ENCODE results near the gene FIBCD1. TPM values are rescaled to one million over a fixed set of nuclear protein-coding genes. Genes with fewer than 3 reads are reported as not detected.

Gene FIBCD1
- total and polyA plus RNA-seq, 2 of the 8 experiments (the other 6 are each of a cell fraction or from before 2014, with no cell fraction given), result 6.1 to 8.8 TPM

DNA sequence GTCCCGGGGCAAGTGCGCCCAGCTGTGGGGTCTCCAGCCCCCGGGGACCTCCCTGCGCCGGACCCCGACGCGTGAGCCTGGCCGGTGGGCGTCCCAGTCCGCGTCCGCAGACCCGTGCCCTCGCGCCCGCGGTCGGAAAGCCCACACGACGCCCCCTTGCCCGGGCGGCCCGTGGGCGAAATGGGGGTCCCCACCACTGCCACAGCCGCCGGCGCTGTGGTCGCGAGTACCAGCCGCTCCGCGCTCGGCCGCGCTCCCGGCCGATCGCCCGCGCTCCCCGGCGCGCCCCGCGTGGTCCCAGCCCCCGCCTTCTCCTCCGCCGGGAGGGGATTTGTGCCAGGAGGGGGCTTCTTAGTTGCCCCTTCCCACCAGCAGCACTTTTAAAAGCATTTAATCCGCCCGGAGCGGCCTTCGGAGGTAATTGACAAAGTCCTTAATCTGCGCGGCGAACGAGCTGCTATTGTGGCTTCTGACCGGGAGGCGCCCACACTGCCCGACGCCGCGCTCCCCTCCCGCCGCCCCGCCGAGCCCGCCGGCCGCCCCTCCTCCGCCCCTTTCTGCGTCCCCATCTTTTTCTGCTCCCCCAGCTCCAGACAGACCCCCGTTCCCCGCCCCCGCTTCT is 469 bp upstream of the FIBCD1 start:
- no peak overlapping the region for H4K91ac ChIP-seq (replicated peaks; ENCODE audit: insufficient read length, low read length)
- H3K4me1 ChIP-seq (replicated peaks in 1 of 4; ENCODE audit: control insufficient read depth in 3 of 4, insufficient read depth in 4 of 4, low read length in 3 of 4), result peaks cover 8 to 40% (median 17%) of the 10 kb centered on the region in 4 experiments
- H2BK20ac ChIP-seq (ENCODE audit: low read length), result no peak overlapping the region
- H3K9me3 ChIP-seq (ENCODE audit: insufficient read depth in 2 of 2, low read depth in 1 of 2, low read length in 1 of 2), result no peaks in the 10 kb centered on the region
- no peak overlapping the region for H3K27ac ChIP-seq (ENCODE audit: low read depth, low read length)
- H3K23me2 ChIP-seq (ENCODE audit: low read depth, low read length), result peaks cover 14% of the 10 kb centered on the region; the same call in 1 of the 2 replicates
- no peak overlapping the region for H3K56ac ChIP-seq (replicated peaks; ENCODE audit: insufficient read length, low read depth, low read length)
- peak overlapping the region; percentile 71; the same call in 1 of the 2 replicates for H3K18ac ChIP-seq (ENCODE audit: extremely low read depth, low read length)
- no peaks in the 10 kb centered on the region for H3K79me2 ChIP-seq (ENCODE audit: control insufficient read depth in 1 of 2, insufficient read depth in 2 of 2, low read length in 2 of 2)
- H2BK15ac ChIP-seq (ENCODE audit: low read length), result no peak overlapping the region
- no peak overlapping the region for H3K9ac ChIP-seq (replicated peaks in 1 of 4; ENCODE audit: extremely low read depth in 1 of 4, low read depth in 3 of 4, low read length in 3 of 4)
- H2BK120ac ChIP-seq (replicated peaks; ENCODE audit: low read depth, low read length), result no peak overlapping the region
- POLR2A ChIA-PET (ENCODE audit: partially characterized antibody), result interaction anchor here (0.6 kb wide), 1 partner anchor 110 kb away, joined by 3 read pairs; no protein-coding TSS in a partner anchor
- no peaks in the 10 kb centered on the region; a peak in 1 of 8 replicates for H3K36me3 ChIP-seq (ENCODE audit: control insufficient read depth in 2 of 4, insufficient read depth in 4 of 4, low read length in 3 of 4)
- WGBS, 2 experiments (ENCODE audit: extremely low coverage in 1 of 2, insufficient coverage in 1 of 2, insufficient read length in 1 of 2, insufficient replicate concordance in 2 of 2, low coverage in 1 of 2, low lambda C conversion rate in 2 of 2, missing lambda C conversion rate in 1 of 2), result 3% methylated on average over 40 of the region's 75 CpGs; no CpG with 5 or more reads in 1 of the 2 experiments
- no peak overlapping the region for H4K5ac ChIP-seq (ENCODE audit: insufficient read length, low read depth, low read length)
- peak overlapping the region; percentile 56 to 96 (median 62) for H3K4me3 ChIP-seq (ENCODE audit: extremely low read depth in 1 of 4, insufficient read depth in 2 of 4, low read depth in 3 of 4, low read length in 4 of 4)
- no peak overlapping the region for H2AK5ac ChIP-seq (ENCODE audit: low read depth, low read length)
- H3K27me3 ChIP-seq (replicated peaks in 1 of 4; ENCODE audit: control insufficient read depth in 3 of 4, extremely low read depth in 1 of 4, insufficient read depth in 3 of 4, low read length in 3 of 4), result peaks cover 18 to 44% (median 32%) of the 10 kb centered on the region in 4 experiments
- CTCF ChIA-PET (ENCODE audit: partially characterized antibody), result interaction anchor here (0.7 to 1.4 kb wide), 8 partner anchors 29 to 73 kb away, joined by 3 to 4 read pairs (median 3); no protein-coding TSS in a partner anchor
- no peak overlapping the region for H2BK12ac ChIP-seq (ENCODE audit: low read depth, low read length)
- DNase-seq (ENCODE audit: low read depth in 1 of 2, low spot score in 2 of 2) (peak in 1 of 2 experiments; percentile 66), FAIRE-seq (no peak)
- no peaks in the 10 kb centered on the region for H3K79me1 ChIP-seq (ENCODE audit: low read depth, low read length)
- H4K20me1 ChIP-seq (replicated peaks in 1 of 2; ENCODE audit: control insufficient read depth in 1 of 2, insufficient read depth in 2 of 2, low read length in 2 of 2), result peaks cover 3 to 5% of the 10 kb centered on the region in 2 experiments
- no peak overlapping the region for H2BK5ac ChIP-seq (ENCODE audit: low read depth, low read length)
- H3K4me2 ChIP-seq (ENCODE audit: insufficient read depth in 1 of 2, low read depth in 2 of 2, low read length in 2 of 2), result peak overlapping the region; percentile 0 to 83
- peak overlapping the region; percentile 43; the same call in 1 of the 2 replicates for H4K8ac ChIP-seq (ENCODE audit: extremely low read depth, insufficient read depth, low read length)
- H3K4ac ChIP-seq (replicated peaks; ENCODE audit: insufficient read length, low read depth, low read length), result peak overlapping the region; percentile 40
- no peak overlapping the region; the same call in 1 of the 2 replicates for H2AFZ ChIP-seq (ENCODE audit: low read length)
- no peak overlapping the region for H3K14ac ChIP-seq (ENCODE audit: insufficient read length)
- no peak overlapping the region for H3K23ac ChIP-seq (ENCODE audit: insufficient read length)
- TF ChIP-seq CHD2 (IDR thresholded peaks at IDR 0.05; ENCODE audit: low read length) (no peak), CEBPB (IDR thresholded peaks at IDR 0.05; ENCODE audit: low read depth, low read length) (no peak), SIRT6 (IDR thresholded peaks at IDR 0.05; ENCODE audit: low read length) (no peak), EZH2 (IDR thresholded peaks at IDR 0.05; ENCODE audit: low read depth, low read length, severe bottlenecking) (peak; percentile 65), RBBP5 (IDR thresholded peaks at IDR 0.05; ENCODE audit: borderline replicate concordance, low read depth, low read length) (peak; percentile 59; the same call in 1 of the 2 replicates), SIN3A (conservative IDR thresholded peaks at IDR 0.05 in 1 of 2, IDR thresholded peaks at IDR 0.05 in 1 of 2; ENCODE audit: low read depth in 1 of 2, low read length in 2 of 2) (no peak), ASH2L (IDR thresholded peaks at IDR 0.05; ENCODE audit: low read length) (no peak), CTBP2 (IDR thresholded peaks at IDR 0.05; ENCODE audit: borderline replicate concordance, insufficient read depth, insufficient read length, low read length) (peak; percentile 4)
- TF ChIP-seq, protein P1, sequence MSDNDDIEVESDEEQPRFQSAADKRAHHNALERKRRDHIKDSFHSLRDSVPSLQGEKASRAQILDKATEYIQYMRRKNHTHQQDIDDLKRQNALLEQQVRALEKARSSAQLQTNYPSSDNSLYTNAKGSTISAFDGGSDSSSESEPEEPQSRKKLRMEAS (IDR thresholded peaks at IDR 0.05), result peak; percentile 2; the same call in 1 of the 2 replicates
- TF ChIP-seq, protein P2, sequence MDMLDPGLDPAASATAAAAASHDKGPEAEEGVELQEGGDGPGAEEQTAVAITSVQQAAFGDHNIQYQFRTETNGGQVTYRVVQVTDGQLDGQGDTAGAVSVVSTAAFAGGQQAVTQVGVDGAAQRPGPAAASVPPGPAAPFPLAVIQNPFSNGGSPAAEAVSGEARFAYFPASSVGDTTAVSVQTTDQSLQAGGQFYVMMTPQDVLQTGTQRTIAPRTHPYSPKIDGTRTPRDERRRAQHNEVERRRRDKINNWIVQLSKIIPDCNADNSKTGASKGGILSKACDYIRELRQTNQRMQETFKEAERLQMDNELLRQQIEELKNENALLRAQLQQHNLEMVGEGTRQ (IDR thresholded peaks at IDR 0.05; ENCODE audit: low read length), result no peak
